ENCODE results near the gene CDC42BPA. TPM values are rescaled to one million over a fixed set of nuclear protein-coding genes. Genes with fewer than 3 reads are reported as not detected.

Gene CDC42BPA
- polyA plus RNA-seq, 1 donor from 2014 or later = 22.9 TPM

- Histone ChIP-seq H3K9ac (ENCODE audit: low read length) (no peak overlapping the region), H3K4me2 (ENCODE audit: low read length) (no peak overlapping the region), H3F3A (ENCODE audit: insufficient read depth, low read length, poor library complexity, severe bottlenecking) (no peaks in the 10 kb centered on the region), H3K36me3 (ENCODE audit: insufficient read depth, low read length) (no peaks in the 10 kb centered on the region), H3K4me3 (ENCODE audit: low read length) (no peak overlapping the region), H4K20me1 (ENCODE audit: insufficient read depth) (no peaks in the 10 kb centered on the region), H3K79me2 (replicated peaks; ENCODE audit: insufficient read depth, low read length) (no peaks in the 10 kb centered on the region), H3K9me2 (ENCODE audit: insufficient read depth, low read length) (no peaks in the 10 kb centered on the region), H3K27ac (ENCODE audit: low read length) (no peak overlapping the region), H2AFZ (ENCODE audit: low read depth, low read length) (no peak overlapping the region), H3K9me3 (ENCODE audit: low read length) (no peaks in the 10 kb centered on the region), H3K27me3 (ENCODE audit: insufficient read depth, low read depth, low read length) (no peaks in the 10 kb centered on the region)
- TF ChIP-seq CTCF (IDR thresholded peaks at IDR 0.05; ENCODE audit: poor library complexity, severe bottlenecking) (no peak), POLR2AphosphoS5 (IDR thresholded peaks at IDR 0.05) (no peak), REST (IDR thresholded peaks at IDR 0.05; ENCODE audit: borderline replicate concordance) (no peak)
Observed at GRCh38 chr1:226985839-226986463, 332.3 kb downstream of the CDC42BPA start.

DNA sequence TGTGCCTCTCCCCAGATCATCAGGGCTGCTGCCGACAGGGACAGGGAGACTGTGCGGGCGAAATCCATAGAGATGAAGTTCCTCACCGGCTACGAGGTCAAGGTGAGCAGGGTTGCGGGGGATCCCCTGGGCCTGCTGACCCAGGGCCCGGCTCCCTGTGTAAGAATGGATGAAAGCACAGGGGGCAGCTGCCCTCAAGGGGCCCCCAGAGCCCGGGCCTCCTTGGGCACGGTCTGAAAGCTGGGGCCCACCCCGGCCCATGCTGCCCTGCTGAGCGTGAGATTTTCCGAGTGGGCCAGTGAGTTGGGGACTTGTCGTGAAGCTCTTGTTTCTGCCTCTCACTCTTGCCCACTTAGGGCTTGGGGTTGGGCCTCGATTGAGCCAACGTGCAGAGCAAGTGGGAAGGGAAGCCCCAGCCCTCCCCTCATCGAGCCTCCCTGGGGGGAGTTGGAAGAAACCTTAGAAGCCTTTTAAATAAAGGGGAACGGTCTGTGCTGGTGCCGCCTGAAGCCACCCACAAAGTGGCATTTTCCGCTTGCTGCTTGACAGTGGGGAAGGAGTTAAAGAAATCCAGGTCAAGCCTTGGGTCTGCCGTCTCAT is 333.0 kb downstream of the CDC42BPA start:
- no peaks in the 10 kb centered on the region for H3K79me2 ChIP-seq (replicated peaks; ENCODE audit: insufficient read depth, low read length)
- H3K36me3 ChIP-seq (ENCODE audit: insufficient read depth, low read length) = no peaks in the 10 kb centered on the region
- no peak overlapping the region for H3K4me3 ChIP-seq (ENCODE audit: low read length)
- no peaks in the 10 kb centered on the region for H3K9me3 ChIP-seq (ENCODE audit: low read length)
- no peaks in the 10 kb centered on the region for H3F3A ChIP-seq (ENCODE audit: insufficient read depth, low read length, poor library complexity, severe bottlenecking)
- no peaks in the 10 kb centered on the region for H3K9me2 ChIP-seq (ENCODE audit: insufficient read depth, low read length)
- H3K9ac ChIP-seq (ENCODE audit: low read length) = no peak overlapping the region
- no peak for TF ChIP-seq POLR2AphosphoS5 (IDR thresholded peaks at IDR 0.05)
- TF ChIP-seq MXI1 (conservative IDR thresholded peaks at IDR 0.05; ENCODE audit: poor library complexity, severe bottlenecking) = no peak
- no peak for TF ChIP-seq EZH2 (IDR thresholded peaks at IDR 0.05; ENCODE audit: borderline replicate concordance, insufficient read depth, low read length, poor library complexity, severe bottlenecking)
- no peak for TF ChIP-seq RAD21 (conservative IDR thresholded peaks at IDR 0.05)
- TF ChIP-seq REST (IDR thresholded peaks at IDR 0.05; ENCODE audit: borderline replicate concordance) = no peak
- no peak for TF ChIP-seq TAF1 (IDR thresholded peaks at IDR 0.05; ENCODE audit: low read depth)
- no peak for TF ChIP-seq EP300 (conservative IDR thresholded peaks at IDR 0.05; ENCODE audit: poor library complexity, severe bottlenecking)
- TF ChIP-seq SMC3 (conservative IDR thresholded peaks at IDR 0.05; ENCODE audit: poor library complexity) = no peak
- no peak for TF ChIP-seq CTCF (IDR thresholded peaks at IDR 0.05; ENCODE audit: poor library complexity, severe bottlenecking)
- no peak overlapping the region for H3K27ac ChIP-seq (ENCODE audit: low read length)
- no peaks in the 10 kb centered on the region for H3K27me3 ChIP-seq (ENCODE audit: insufficient read depth, low read depth, low read length)
- no peak overlapping the region for H2AFZ ChIP-seq (ENCODE audit: low read depth, low read length)
- no peaks in the 10 kb centered on the region for H4K20me1 ChIP-seq (ENCODE audit: insufficient read depth)
- H3K4me2 ChIP-seq (ENCODE audit: low read length) = no peak overlapping the region
